ENCODE results near the gene CPOX.

The CPOX gene

DNA sequence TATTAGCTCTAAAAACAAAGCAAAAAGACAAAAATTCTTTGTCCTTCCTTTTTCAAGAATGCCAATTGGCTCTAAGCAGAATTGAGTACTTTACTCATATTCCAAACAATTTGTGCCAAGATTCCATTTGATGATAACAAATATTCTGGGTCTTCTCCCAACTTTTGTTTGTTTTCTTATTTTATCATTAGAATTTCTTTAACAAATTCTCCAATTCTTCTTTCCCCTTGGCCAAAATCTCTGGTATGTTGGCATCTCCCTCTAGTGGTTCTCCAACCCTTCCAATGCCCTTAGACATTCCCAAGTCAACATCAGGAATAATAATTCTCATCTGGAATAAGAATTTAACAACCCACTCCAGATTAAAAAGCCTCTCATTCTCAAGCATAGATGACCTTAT is 5.3 kb downstream of the CPOX start:
- Histone ChIP-seq H3K27me3 (ENCODE audit: control insufficient read depth, insufficient read depth, low read length) (no peaks in the 10 kb centered on the region), H3K36me3 (ENCODE audit: control insufficient read depth, insufficient read depth, low read length) (no peaks in the 10 kb centered on the region), H3K4me1 (no peaks in the 10 kb centered on the region), H3K9ac (no peak overlapping the region), H3K4me2 (ENCODE audit: low read length) (no peak overlapping the region), H3K27ac (no peak overlapping the region), H3K9me3 (ENCODE audit: control insufficient read depth, low read length) (no peaks in the 10 kb centered on the region), H3K4me3 (ENCODE audit: low read depth, low read length) (no peak overlapping the region), H2AFZ (no peak overlapping the region), H3K79me2 (no peaks in the 10 kb centered on the region)
- TF ChIP-seq, protein P1, sequence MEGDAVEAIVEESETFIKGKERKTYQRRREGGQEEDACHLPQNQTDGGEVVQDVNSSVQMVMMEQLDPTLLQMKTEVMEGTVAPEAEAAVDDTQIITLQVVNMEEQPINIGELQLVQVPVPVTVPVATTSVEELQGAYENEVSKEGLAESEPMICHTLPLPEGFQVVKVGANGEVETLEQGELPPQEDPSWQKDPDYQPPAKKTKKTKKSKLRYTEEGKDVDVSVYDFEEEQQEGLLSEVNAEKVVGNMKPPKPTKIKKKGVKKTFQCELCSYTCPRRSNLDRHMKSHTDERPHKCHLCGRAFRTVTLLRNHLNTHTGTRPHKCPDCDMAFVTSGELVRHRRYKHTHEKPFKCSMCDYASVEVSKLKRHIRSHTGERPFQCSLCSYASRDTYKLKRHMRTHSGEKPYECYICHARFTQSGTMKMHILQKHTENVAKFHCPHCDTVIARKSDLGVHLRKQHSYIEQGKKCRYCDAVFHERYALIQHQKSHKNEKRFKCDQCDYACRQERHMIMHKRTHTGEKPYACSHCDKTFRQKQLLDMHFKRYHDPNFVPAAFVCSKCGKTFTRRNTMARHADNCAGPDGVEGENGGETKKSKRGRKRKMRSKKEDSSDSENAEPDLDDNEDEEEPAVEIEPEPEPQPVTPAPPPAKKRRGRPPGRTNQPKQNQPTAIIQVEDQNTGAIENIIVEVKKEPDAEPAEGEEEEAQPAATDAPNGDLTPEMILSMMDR (IDR thresholded peaks at IDR 0.05) = no peak

DNA sequence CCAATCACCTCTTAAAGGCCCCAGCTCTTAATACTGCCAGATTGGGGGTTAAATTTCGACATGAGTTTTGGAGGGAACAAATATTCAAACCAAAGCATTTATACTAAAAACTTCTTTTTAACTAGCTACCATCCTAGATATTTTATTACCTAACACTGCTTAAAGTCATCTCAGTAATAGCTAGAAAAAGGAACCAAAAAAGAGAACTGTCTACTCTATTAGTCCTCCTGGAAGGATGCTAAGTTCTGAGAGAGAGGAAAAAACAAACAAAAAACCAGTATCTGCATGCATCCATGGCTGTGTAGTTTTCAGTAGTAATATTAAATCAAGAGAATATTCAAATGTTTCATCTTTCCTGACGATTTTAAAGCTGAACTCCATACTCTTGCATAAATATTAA is 5.8 kb downstream of the CPOX start:
- H3K4me3 ChIP-seq (ENCODE audit: low read depth, low read length) = no peak overlapping the region
- no peaks in the 10 kb centered on the region for H3K27me3 ChIP-seq (ENCODE audit: control insufficient read depth, insufficient read depth, low read length)
- no peak overlapping the region for H3K27ac ChIP-seq
- no peaks in the 10 kb centered on the region for H3K4me1 ChIP-seq
- H3K79me2 ChIP-seq = no peaks in the 10 kb centered on the region
- no peaks in the 10 kb centered on the region for H3K36me3 ChIP-seq (ENCODE audit: control insufficient read depth, insufficient read depth, low read length)
- no peak overlapping the region for H3K9ac ChIP-seq
- TF ChIP-seq, protein P1 (IDR thresholded peaks at IDR 0.05) = no peak
- no peak overlapping the region for H3K4me2 ChIP-seq (ENCODE audit: low read length)
- H3K9me3 ChIP-seq (ENCODE audit: control insufficient read depth, low read length) = no peaks in the 10 kb centered on the region
- H2AFZ ChIP-seq = no peak overlapping the region

DNA sequence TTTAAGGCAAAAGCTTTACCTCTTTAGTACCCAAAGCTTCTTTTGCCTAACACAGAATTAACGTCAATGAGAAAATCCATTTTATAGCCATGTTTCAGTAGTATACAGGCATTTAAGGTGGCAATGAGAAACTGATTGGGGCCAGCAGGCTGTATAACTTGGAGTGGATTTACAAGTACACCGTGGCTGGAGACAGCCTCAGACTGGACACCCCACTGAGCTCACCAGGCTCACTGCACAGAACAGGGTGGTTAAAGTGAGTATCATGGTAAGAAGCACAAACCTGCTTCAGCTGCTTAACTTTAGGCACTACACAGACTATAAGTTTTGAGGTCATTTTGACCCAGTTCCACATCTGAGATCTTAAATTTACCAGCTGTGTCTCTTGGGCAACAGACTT is 8.9 kb downstream of the CPOX start:
- Histone ChIP-seq H2AFZ (no peak overlapping the region), H3K27me3 (ENCODE audit: control insufficient read depth, insufficient read depth, low read length) (no peaks in the 10 kb centered on the region), H3K9me3 (ENCODE audit: control insufficient read depth, low read length) (no peaks in the 10 kb centered on the region), H3K4me1 (no peaks in the 10 kb centered on the region), H3K9ac (no peak overlapping the region), H3K27ac (no peak overlapping the region), H3K36me3 (ENCODE audit: control insufficient read depth, insufficient read depth, low read length) (no peaks in the 10 kb centered on the region), H3K4me3 (ENCODE audit: low read depth, low read length) (no peak overlapping the region), H3K79me2 (no peaks in the 10 kb centered on the region), H3K4me2 (ENCODE audit: low read length) (no peak overlapping the region)
- TF ChIP-seq, protein P1 (IDR thresholded peaks at IDR 0.05) = no peak

DNA sequence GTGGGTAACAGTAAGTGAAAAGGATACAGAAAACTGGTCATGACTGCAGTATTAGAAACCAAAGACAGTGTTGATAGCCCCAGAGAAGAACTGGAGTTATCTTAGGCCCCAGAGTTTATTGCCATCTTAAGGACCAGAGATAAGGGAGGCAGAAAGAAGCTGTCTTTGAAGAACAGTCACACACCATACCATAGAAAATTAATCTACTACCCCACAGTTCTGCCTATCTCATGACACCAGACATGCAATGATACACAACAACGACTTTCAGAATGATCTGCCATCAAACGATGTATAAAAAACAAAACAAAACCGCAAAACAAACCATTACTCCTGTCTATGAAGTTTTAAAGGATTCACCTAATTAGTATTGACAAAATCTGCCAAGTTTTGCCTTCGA is 9.6 kb downstream of the CPOX start:
- Histone ChIP-seq H3K27ac (no peak overlapping the region), H3K79me2 (no peaks in the 10 kb centered on the region), H3K4me3 (ENCODE audit: low read depth, low read length) (no peak overlapping the region), H3K27me3 (ENCODE audit: control insufficient read depth, insufficient read depth, low read length) (no peaks in the 10 kb centered on the region), H3K9me3 (ENCODE audit: control insufficient read depth, low read length) (no peaks in the 10 kb centered on the region), H3K9ac (no peak overlapping the region), H3K4me1 (no peaks in the 10 kb centered on the region), H3K36me3 (ENCODE audit: control insufficient read depth, insufficient read depth, low read length) (no peaks in the 10 kb centered on the region), H2AFZ (no peak overlapping the region), H3K4me2 (ENCODE audit: low read length) (no peak overlapping the region)
- TF ChIP-seq, protein P1 (IDR thresholded peaks at IDR 0.05) = no peak

DNA sequence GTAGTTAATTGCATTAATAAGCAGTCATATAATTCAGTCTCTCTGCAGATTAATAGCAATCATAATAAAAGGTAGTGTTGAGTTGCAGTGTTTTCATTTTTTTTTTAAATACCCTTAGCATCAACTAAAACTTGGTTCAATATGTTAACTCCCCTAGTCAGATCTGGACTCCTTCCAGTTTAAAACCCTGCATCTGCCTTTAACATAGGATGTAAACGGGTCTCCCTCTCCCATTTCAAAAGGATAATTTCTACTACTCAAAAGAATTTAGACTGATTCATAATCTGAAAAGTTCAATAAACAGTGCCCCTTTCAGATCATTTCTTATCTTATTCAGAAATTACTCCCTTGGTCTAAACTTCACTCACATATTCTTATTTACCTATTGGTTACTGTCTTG is 11.4 kb downstream of the CPOX start:
- H3K27ac ChIP-seq = no peak overlapping the region
- no peak overlapping the region for H2AFZ ChIP-seq
- no peak overlapping the region for H3K4me2 ChIP-seq (ENCODE audit: low read length)
- no peaks in the 10 kb centered on the region for H3K9me3 ChIP-seq (ENCODE audit: control insufficient read depth, low read length)
- no peaks in the 10 kb centered on the region for H3K79me2 ChIP-seq
- no peaks in the 10 kb centered on the region for H3K36me3 ChIP-seq (ENCODE audit: control insufficient read depth, insufficient read depth, low read length)
- H3K4me1 ChIP-seq = no peaks in the 10 kb centered on the region
- no peak overlapping the region for H3K4me3 ChIP-seq (ENCODE audit: low read depth, low read length)
- H3K9ac ChIP-seq = no peak overlapping the region
- H3K27me3 ChIP-seq (ENCODE audit: control insufficient read depth, insufficient read depth, low read length) = no peaks in the 10 kb centered on the region
- TF ChIP-seq, protein P1 (IDR thresholded peaks at IDR 0.05) = no peak

Measured in parathyroid adenoma (tissue), 2 donors.